ENCODE data around the gene REM2.
A peak's percentile ranks its signal among the peaks of the same experiment; 100 is the strongest.

DNA sequence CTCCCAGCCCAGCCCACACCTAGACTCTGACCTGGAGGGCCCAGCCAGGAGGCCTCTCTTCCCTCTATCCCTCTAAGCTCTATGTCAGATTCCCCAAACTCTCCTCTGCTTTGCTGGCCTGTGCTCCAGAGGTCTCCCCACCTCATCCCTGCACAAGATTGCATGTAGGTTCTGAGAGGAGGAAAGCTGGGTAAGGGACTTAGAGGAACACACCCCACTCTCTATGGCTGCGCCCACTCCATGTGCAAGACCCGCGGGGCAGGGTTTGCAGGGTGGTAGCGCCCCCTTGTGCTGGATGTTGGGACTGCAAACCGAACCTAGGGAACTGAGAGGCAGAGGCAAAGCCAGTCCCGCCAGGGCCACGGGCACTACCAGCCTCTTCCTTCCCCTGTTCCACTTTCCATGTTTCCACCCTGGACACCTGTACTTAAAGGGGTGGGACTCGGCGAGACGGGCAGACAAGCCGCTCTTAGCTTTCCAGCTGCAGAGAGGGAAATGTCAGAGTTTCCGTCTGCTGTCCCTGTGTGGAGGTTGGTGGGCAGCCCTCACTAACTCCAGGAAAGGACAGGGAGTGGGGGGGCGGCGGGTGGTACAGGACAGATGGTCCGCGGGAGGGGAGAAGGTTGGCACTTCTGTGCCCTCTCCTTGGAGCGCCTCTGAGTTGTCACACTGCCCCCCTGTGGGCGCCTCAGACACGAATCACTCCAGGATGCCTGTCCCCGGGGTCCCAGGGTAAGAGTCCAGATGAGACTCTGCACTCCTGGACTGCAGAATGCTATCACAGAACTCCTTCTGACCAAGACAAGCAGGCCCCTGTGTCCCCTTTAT lies 29.9 kb upstream of the REM2 start:
- TF ChIP-seq, protein P1, sequence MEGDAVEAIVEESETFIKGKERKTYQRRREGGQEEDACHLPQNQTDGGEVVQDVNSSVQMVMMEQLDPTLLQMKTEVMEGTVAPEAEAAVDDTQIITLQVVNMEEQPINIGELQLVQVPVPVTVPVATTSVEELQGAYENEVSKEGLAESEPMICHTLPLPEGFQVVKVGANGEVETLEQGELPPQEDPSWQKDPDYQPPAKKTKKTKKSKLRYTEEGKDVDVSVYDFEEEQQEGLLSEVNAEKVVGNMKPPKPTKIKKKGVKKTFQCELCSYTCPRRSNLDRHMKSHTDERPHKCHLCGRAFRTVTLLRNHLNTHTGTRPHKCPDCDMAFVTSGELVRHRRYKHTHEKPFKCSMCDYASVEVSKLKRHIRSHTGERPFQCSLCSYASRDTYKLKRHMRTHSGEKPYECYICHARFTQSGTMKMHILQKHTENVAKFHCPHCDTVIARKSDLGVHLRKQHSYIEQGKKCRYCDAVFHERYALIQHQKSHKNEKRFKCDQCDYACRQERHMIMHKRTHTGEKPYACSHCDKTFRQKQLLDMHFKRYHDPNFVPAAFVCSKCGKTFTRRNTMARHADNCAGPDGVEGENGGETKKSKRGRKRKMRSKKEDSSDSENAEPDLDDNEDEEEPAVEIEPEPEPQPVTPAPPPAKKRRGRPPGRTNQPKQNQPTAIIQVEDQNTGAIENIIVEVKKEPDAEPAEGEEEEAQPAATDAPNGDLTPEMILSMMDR (conservative IDR thresholded peaks at IDR 0.05), result peak; percentile 91
- TF ChIP-seq EZH2 (IDR thresholded peaks at IDR 0.05; ENCODE audit: low read depth), result no peak

All from PC-9 (cell line).